HG02763 (cell line): ENCODE measurements around the gene RPL3.
"Not testable (repeated sequence)": the region's sequence is repeated elsewhere in the genome, so short reads cannot be mapped to it uniquely, and the experiment has no call there.

ENCODE experiments used
- ATAC-seq: cut with Tn5 transposase; IDR thresholded peaks from one replicate; pipeline ENCODE4 v1.9.1; 2021; ENCODE audit warnings: mild to moderate bottlenecking, moderate library complexity; ENCODE audit not compliant: unreplicated experiment

The RPL3 gene

DNA sequence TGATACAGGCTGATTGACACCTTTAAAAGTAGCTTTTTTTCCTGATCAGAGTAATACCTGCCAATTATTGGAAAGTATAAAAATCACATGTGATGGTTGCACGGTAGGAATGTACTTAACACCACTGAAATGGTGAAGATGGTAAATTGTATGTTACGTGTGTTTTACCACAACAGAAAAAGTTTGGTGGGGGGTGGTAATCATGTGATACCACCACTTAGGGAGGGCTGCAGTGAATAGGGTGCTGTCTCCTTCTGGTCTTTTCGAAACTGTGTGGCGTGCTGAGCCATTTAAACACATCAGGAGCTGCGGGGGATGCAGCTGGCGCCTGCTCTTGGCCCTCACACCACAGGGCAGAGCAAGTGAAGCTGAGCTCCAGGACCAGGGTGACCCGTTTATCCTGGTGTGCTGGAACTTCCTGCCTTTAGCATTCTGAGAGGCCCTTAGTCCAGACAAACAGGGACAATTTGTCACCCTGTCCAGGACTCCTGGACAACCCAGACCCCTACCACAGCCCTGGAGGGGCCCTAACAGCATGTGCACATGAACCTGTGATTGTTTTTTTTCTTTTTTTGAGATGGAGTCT, 33.0 kb upstream of the RPL3 start:
- ATAC-seq: no peak

DNA sequence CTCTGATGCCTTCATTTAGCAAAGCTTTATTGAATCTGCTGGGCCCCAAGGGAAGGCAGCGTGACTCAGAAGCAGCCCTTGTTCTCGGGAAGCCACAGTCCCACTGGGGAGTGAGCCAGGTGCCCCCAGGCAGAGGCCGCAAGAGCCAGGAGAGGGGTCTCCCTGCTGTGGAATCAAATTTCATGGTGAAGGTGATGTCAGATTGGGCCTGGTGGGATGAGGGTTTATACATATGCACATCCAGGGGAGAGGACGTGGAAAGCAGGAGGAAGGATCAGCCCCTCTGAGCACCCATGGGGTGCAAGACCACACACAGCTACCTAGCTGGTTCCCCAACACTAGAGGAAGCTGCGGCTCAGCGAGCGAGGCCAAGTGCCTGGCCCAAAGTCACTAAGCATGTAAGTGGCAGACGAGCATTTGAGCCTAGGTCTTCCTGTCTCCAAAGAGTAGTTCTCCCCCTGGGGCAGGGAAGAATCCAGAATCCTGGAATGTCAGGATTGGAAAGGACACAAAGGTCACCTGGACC, 32.3 kb upstream of the RPL3 start:
- no peak for ATAC-seq

DNA sequence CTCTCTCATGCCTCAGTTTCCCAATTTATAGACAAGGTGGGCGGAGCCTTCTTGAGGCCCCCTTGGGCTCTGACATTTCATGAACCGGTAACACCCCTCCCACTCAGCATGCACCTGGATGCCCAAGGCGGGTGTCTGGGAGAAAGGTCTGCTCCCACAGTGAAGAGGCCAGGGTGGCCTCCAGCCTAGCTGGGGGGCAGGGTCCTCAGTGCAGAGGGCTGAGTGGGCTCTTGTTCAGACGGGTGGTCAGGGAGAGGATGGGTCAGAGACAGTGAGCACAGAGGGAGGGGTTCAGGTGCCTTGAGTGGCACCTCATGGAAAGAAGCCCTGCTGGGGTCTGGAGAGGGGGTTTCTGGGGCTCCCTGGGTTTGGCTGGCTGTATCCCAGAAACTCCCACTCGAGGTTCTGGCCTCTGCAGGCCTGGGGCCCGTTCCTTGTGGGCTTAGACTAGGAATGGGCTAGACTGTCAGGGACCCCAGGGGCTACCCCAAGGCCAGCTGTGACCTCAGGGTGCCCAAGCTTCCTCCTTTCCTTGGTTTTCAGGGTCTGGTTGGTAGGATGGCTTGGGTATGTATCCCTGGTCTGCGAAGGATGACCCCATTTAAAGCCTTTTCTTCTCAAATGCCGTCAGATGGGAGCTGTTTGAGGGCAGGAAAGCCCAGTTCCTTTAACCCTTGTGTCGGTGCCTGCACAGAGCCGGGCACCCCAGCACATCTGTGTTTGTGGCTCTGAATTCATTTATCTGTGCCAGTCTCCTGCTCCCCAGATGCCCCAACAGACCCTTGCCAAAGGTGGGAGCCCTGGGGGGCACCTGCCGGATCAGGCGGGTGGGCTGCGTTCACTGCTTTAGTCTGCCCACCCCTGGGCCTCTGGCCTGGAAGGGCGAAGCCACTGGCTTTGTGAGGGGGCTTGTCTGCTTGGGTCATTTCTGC, 31.6 kb upstream of the RPL3 start:
- no peak for ATAC-seq

DNA sequence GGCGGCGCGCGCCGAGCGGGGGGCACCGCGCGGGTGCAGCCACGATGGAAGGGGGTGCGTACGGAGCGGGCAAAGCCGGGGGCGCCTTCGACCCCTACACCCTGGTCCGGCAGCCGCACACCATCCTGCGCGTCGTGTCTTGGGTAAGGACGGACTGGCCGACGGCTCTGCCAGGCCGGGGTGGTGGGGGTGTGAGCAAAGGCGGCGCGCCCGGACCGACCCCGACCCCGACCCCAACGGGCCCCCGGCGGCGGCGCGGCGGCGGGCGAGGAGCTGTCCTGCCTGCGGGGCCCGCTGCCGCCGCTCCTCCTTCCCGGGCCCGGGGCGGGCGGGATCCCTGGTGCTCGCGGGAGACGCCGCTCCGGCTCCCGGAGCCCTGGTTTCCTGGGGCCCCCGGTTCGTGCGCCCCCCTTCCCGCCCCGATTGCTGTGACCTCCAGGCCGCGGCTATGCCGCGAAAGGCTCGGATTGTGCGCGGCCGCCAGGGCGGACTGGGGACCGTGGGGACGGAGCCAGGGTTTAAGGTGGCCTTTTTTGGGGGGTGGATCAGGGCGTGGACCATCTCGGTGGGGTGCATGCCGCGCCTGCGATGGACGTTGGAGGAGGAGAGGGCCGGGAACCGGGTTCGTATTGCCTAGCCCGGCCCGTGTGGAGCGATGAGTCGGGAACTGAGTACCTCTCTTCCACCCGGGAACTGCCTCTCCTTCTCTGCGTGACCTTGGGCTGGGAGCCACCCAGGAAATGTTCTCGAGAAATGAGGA, 30.7 kb upstream of the RPL3 start, which contains the start of gene SYNGR1:
Gene SYNGR1, plus strand, starts transcription at position 25 of the 760 bp plus-strand sequence. Its CDS starts 20 bp downstream, at position 45.
- no peak for ATAC-seq

DNA sequence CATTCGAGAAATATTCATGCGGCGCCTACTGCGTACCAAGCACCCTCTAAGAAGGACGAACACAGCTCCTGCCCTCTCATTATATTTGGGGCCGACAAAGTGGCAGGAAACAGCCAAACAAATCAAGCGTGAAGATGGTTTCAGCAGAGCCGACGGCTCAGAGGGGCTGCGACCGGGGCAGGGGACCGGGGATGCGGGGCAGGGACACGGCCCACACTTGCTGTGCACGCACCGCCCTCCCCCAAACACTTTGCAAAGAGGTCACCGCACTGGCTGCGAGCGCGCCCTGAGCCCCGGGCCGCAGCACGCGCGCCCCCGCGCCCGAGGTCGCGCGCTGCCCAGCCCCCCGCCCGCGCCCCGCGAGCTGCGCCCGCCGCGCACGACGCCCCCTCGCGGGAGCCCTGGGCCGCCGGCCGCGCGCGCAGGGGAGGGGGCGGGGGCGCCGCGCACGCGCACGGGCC, 30.1 kb upstream of the RPL3 start:
- ATAC-seq: no peak

DNA sequence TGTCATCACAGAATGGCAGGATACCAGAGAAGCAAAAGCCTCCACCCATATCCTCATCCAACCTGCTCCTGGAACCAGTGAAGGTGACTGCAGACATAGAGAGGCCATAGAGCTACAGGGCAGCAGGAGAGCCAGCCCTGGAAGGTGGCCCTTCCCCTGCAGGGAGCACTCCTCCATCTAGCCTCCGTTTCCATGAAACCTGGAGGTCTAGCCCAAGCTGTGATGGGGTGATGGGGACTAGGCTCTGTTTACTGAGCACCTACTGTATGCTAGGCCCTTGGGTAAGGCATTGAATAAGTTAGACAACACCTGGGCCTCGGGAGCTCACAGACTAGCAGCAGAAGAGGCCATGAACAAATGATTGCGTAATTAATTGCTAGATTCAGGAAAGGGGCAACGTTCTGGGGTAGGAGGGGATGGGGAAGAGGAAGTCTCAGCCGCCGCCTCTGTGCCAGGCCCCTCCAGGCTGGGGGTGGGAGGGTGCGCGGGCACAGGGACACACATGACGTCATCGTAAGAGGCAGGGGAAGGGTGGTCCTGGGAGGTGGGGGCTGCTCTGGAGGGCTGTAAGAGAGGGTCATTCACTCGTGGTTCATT, 29.6 kb upstream of the RPL3 start:
- no peak for ATAC-seq

DNA sequence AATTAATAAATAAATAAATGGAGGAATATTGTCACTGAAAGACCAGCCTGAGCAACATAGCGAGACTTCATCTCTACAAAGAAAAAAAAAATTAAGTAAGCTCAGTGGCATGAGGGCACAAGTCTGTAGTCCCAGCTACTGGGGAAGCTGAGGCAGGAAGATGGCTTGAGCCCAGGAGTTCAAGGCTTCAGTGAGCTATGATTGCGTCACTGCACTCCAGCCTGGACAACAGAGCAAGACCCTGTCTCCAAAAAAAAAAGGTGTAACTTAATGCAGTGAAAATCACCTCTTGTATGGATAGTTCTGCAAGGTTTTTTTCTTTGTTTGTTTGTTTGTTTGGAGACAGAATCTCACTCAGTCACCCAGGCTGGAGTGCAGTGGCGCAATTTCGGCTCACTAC, 25.8 kb upstream of the RPL3 start:
- no peak for ATAC-seq

DNA sequence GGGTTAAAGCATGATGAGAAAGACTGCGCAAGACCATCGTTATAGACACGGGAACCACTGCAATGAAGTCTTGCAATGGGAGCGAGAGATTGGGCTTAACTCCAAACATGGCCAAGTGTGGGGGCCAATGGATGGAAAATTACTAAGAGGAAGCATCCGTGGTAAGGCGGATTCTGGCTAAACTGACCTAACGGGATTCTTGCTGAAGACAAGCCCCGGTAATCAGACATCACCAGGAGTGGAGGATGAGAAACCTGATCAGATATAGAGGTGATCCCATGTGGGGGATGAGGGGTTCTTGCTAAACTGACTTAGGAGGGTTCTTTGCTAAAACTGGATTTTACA, 24.6 kb upstream of the RPL3 start:
- ATAC-seq: no peak

DNA sequence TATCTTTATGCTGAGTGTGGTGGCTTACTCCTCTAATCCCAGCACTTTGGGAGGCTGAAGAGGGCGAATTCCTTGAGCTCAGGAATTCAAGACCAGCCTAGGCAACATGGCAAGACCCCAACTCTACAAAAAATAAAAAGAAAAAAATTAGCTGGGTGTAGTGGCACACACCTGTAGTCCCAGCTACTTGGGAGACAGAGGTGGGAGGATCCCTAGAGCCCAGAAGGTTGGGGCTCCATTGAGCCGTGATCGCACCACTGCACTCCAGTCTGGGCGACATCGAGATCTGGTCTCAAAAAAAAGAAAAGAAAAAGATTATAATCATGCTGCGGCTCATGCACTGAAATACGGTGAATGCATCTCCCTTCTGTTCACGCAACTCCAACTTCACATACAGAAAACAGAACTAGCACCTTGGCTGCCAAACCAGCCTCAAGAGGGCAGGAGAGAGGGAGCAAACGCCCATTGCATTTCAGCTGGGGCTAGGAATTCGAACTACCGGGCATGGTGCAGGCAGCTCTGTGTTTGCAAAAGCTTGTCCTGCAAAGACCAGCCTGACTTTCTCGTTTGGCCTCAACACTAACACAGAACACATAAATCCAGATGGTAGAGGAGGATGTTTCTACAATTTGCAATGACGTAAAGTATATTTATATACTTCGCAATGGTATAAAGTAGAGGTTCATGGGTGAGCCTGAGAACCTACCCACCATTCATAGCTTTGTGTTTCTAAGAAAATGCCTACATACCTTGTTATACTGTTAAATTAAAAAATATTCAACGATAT, 24.0 kb upstream of the RPL3 start:
- ATAC-seq: no peak

DNA sequence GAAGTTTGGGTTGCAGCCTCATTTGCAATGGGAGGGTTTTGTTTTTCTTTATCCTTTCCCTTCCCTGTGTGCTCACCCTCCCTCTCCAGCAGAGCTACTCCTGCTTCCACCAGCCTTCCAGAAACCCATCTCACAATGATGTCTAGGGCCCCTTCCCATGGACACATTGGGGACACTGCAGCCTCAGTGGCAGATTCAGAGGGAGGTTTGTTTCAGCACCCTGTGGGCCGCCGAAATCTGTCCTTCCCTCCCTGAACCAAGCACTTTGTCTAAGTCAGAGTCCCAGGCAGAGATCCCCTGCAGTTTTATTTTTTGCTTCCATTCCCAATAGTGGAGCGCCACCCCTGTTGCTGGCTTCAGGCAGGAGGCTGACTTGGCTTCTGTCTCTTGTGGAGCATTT, 21.8 kb upstream of the RPL3 start:
- no peak for ATAC-seq

DNA sequence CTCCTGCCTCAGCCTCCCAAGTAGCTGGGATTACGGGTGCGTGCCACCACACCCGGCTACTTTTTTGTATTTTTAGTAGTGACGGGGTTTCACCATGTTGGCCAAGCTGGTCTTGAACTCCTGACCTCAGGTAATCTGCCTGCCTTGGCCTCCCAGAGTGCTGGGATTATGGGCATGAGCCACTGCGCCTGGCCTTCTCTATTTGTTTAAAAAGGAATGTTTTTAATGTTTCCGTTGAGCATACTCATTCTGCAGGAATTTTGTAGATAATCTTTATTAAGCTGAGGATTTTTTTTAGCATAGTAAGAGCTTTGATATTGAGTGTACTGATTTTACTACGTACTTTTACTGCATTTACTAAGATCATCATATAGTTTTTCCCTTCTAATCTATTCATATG, 20.4 kb upstream of the RPL3 start:
- ATAC-seq: not testable (repeated sequence)

DNA sequence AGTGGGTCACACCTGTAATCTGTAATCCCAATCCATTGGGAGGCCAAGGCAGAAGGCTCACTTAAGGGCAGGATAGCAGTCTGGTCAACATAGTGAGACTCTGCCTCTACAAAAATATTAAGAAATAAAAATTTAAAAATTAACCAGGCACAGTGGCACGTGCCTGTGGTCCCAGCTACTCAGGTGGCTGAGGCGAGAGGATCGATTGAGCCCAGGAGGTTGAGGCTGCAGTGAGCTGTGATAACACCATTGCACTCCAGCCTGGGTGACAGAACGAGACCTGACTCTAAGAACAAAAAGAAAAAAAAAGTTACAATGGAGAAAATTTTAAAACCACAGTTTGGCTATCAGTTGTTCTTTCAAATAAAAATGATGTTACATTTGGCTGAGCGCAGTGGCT, 17.0 kb upstream of the RPL3 start:
- ATAC-seq: no peak

DNA sequence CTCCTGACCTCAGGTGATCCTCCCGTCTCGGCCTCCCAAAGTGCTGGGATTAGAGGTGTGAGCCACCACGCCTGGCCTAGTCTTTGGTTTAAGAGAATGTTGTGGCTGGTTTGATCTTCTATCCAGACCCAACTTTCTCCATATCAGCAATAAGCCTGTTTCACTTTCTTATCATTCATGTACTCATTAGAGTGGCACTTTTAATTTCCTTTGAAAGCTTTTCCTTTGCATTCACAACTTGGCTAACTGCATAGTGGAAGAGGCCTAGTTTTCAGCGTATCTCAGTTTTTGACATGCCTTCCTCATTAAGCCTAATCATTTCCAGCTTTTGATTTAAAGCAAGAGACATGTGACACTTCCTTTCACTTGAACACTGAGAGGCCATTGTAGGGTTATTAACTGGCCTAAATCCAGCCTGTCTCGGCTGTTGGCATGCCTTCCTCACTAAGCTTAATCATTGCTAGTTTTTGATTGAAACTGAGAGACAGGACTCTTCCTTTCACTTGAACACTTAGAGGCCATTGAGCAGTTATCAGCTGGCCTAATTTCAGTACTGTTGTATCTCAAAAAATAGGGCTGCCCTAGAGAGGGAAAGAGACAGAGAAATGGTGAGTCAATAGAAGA, 13.1 kb upstream of the RPL3 start:
- ATAC-seq: no peak

DNA sequence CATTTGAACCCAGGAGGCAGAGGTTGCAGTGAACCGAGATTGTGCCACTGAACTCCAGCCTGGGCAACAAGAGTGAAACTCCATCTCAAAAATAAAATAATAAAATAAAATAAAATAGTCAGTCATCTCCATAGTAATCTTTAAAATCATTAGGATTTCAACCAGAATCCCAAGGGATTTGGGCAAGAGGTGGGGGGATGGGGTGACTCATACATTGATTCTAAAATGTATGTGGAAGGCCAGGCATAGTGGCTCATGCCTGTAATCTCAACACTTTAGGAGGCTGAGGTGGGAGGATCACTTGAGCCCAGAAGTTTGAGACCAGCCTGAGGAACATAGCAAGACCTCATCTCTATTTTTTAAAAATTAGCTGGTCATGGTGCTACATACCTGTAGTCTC, 11.1 kb upstream of the RPL3 start:
- not testable (repeated sequence) for ATAC-seq

DNA sequence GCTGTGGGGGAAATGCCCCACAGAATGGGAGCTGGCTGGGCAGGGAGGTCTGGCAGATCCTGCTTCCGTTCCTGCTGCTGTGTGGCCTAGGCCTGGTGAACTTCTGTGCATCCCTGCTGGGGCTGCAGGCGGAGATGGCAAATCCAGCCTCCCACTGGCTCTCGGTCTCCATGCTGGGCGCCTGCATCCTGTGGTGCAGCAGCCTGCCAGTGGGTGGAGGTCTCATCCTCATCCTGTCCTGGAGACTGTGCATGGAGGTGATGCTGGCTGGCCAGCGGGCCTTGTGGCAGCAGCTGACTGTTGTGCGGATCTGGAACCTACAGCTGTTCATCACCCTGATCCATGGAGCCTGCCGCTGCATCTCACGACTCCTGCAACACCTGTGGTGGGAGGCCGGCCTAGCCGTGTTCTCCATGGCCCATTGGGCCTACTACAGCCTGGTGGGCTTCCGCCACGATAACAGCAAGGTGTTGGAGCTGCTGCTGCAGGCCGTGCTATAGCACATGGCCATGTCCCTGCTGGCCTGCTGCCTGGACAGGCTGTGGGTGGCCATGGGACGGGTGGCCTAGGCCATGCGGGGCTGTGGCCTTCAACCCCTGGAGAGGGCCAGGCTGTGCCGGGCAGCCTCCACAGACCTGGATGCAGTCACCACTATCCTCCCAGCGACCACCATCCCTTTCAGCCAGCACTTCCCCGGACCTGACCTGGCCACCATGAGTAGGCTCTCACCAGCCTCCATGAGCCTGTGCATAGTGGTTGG, 8.8 kb upstream of the RPL3 start:
- ATAC-seq: no peak

DNA sequence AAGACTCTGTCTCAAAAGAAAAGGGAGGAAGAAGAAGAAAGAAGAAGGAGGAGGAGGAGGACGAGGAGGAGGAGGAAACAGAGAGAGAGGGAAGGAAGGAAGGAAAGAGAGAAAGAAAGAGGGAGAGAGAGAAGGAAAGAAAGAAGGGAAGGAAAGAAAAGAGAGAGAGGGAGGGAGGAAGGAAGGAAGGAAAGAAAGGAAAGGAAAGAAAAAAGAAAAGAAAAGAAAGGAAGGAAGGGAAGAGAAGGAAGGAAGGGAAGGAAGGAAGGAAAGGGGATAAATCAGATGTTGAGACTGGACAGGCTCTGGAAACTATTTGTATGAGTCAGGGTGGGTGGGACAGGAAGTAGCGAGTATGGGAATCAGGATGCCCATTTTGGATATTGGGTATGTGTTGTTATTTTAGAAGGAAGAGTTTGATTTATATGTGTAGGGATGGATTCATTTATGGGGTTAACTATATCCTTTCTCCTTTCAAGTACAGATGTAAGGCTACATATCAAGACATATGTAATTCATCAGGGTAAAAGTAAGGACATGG, 6.0 kb upstream of the RPL3 start:
- ATAC-seq: no peak

DNA sequence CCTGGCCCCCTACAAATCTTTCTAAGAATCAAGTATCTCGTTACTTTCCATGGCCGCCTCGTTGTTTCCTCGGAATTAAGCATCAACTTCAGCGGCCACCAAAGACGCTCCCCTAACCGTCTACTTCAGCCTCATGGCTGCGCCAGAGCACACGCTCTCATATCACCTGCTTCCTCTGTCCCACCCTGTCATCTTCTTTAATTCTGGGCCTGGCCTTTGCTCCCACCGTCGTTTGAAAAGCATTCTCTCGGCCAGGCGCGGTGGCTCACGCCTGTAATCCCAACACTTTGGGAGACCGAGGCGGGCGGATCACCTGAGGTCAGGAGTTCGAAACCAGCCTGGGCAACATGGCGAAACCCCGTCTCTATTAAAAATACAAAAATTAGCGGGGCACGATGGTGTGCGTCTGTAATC, 1.2 kb upstream of the RPL3 start:
- ATAC-seq: not testable (repeated sequence)

DNA sequence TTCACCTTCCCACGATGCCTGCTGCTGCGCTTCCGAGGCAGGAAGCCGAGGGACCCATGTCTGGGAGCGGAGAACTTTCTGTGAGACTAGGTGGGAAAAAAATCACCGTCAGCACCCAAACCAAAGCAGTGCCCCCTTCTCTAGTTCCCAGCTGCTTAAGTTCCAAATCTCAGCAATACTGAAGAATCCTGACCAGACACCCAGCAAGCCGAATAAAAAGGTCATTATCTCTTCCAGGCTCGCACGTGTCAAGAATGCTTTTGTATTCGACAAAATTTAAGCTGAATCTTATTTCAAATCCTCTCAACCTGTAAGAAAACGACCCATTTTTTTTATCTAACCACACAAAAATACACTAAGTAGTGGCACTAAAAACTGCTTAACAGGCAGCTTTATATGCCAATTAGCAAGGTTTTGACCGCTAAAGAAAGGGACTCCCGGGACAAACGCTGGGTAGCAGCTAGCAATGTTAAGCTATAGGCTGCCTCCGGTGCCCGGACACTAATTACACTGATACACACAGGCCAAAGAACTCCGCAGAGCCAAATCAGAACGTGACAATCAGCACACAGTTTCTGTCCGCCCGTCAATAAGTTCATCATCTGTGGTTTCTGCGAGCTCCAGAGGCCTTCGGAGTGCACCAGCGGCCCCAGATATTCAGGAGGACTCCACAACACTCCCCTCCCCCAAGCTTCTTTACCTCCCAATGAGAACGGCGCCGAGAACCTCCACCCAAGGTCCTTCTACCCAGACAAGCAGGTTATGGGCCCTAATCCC, 728 bp downstream of the RPL3 start:
- peak; percentile 3 for ATAC-seq
